Progenitor cell of endocrine pancreas (in vitro differentiated cells): ENCODE measurements around the gene GNL1. TPM values are rescaled to one million over a fixed set of nuclear protein-coding genes. Genes with fewer than 3 reads are reported as not detected.

Experiments
- DNase-seq: peaks from one replicate; pipeline ENCODE4 v3.0.0; 2021; ENCODE audit warnings: low spot score; ENCODE audit not compliant: unreplicated experiment
- H3K27ac Mint-ChIP-seq: 2 replicates; pipeline ENCODE4 v1.8.0; 2021; ENCODE audit warnings: mild to moderate bottlenecking, moderate library complexity, mixed read lengths
- H3K27me3 Mint-ChIP-seq: 2 replicates; pipeline ENCODE4 v1.8.0; 2021; ENCODE audit warnings: mixed read lengths
- H3K36me3 Mint-ChIP-seq: 2 replicates; pipeline ENCODE4 v1.8.0; 2022; ENCODE audit warnings: mixed read lengths; ENCODE audit not compliant: insufficient read depth
- H3K4me1 Mint-ChIP-seq: 2 replicates; pipeline ENCODE4 v1.8.0; 2021; ENCODE audit warnings: low read depth, mixed read lengths
- H3K4me3 Mint-ChIP-seq: 2 replicates; pipeline ENCODE4 v1.8.0; 2021; ENCODE audit warnings: low read depth, mild to moderate bottlenecking, moderate library complexity, mixed read lengths
- H3K9me3 Mint-ChIP-seq: 2 replicates; pipeline ENCODE4 v1.8.0; 2021; ENCODE audit warnings: low read depth, mixed read lengths
- total RNA-seq: library from RNA; stranded (reverse); gene quantifications from 2 replicates; pipeline ENCODE4 v1.2.1, GENCODE V29; 2021
- TF ChIP-seq, protein P1 (sequence below): fragments of 200-600 bp; sonication (generic); IDR thresholded peaks from one replicate; pipeline ENCODE4 v1.5.0; 2021; ENCODE audit warnings: antibody characterized with exemption, mild to moderate bottlenecking; ENCODE audit not compliant: unreplicated experiment

Gene GNL1
- total RNA-seq, 1 donor from 2014 or later, result 75.2 TPM

DNA sequence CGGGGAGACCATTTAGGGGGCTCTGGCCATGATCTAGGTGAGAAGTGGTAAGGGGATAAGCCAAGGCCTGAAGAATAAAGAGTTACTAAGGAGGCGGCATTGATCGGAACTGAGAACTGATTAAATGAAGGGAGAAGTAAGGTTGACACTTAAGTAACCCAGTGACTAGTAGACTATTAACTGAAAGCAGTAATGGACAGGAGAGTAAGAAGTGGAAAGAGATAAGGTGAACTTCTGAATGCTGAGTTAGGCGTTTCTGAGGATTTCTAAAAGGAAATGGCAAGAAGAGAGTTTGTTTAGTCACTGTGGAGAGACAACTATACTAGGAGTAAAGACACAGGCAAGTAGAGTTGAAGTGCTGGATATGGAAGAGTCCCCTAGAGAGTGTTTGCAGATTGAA lies 16.8 kb upstream of the GNL1 start:
- DNase-seq, result no peak
- H3K4me3 Mint-ChIP-seq, result peak overlapping the region; percentile 89
- H3K4me1 Mint-ChIP-seq, result peaks cover 36% of the 10 kb centered on the region
- H3K27ac Mint-ChIP-seq, result peak overlapping the region; percentile 33
- TF ChIP-seq, protein P1, sequence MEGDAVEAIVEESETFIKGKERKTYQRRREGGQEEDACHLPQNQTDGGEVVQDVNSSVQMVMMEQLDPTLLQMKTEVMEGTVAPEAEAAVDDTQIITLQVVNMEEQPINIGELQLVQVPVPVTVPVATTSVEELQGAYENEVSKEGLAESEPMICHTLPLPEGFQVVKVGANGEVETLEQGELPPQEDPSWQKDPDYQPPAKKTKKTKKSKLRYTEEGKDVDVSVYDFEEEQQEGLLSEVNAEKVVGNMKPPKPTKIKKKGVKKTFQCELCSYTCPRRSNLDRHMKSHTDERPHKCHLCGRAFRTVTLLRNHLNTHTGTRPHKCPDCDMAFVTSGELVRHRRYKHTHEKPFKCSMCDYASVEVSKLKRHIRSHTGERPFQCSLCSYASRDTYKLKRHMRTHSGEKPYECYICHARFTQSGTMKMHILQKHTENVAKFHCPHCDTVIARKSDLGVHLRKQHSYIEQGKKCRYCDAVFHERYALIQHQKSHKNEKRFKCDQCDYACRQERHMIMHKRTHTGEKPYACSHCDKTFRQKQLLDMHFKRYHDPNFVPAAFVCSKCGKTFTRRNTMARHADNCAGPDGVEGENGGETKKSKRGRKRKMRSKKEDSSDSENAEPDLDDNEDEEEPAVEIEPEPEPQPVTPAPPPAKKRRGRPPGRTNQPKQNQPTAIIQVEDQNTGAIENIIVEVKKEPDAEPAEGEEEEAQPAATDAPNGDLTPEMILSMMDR, result no peak
- peaks cover 5% of the 10 kb centered on the region for H3K27me3 Mint-ChIP-seq
- peaks cover 13% of the 10 kb centered on the region for H3K36me3 Mint-ChIP-seq
- H3K9me3 Mint-ChIP-seq, result no peaks in the 10 kb centered on the region

DNA sequence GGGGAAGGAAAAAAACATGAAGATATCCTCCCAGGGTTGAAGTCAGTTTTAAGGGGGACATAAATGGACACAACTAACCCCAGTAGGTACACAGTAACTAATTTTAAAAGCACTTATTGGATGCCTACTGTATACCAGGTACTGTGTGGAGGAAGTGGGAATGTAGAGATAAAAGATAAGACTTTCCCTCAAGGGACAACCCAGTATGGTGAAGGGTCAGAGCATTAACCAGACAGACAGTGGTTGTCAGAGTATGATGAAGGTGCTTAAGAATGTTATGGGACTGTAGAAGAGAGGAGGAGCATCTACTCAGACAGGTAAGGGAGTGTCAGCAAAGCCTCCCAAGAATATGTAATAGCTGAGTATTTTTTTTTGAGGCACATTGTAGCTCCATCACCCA lies 15.9 kb upstream of the GNL1 start:
- peaks cover 36% of the 10 kb centered on the region for H3K4me1 Mint-ChIP-seq
- peaks cover 5% of the 10 kb centered on the region for H3K36me3 Mint-ChIP-seq
- peak overlapping the region; percentile 99 for H3K27ac Mint-ChIP-seq
- DNase-seq, result no peak
- H3K27me3 Mint-ChIP-seq, result peaks cover 5% of the 10 kb centered on the region
- TF ChIP-seq, protein P1, result no peak
- no peaks in the 10 kb centered on the region for H3K9me3 Mint-ChIP-seq
- peak overlapping the region; percentile 89 for H3K4me3 Mint-ChIP-seq

DNA sequence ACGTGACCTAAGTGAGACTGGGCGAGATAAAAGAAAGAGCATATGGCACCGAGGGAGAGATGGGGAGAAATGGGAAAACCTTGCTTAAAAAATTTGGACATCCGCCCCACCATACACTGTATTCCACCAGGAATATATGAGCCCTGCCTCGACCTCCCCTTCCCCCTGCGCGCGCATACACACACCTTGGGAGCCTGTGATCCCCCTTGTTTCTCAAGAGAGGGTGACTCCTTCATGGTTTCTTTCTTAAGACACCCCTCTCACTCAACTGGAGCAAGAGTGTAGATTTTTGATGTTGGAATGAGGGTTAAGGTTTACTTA lies 15.4 kb upstream of the GNL1 start:
- no peak for DNase-seq
- Mint-ChIP-seq H3K4me1 (peaks cover 36% of the 10 kb centered on the region), H3K36me3 (peaks cover 3% of the 10 kb centered on the region), H3K9me3 (no peaks in the 10 kb centered on the region), H3K27ac (peak overlapping the region; percentile 99), H3K4me3 (peak overlapping the region; percentile 89), H3K27me3 (peaks cover 5% of the 10 kb centered on the region)
- TF ChIP-seq, protein P1, result no peak

DNA sequence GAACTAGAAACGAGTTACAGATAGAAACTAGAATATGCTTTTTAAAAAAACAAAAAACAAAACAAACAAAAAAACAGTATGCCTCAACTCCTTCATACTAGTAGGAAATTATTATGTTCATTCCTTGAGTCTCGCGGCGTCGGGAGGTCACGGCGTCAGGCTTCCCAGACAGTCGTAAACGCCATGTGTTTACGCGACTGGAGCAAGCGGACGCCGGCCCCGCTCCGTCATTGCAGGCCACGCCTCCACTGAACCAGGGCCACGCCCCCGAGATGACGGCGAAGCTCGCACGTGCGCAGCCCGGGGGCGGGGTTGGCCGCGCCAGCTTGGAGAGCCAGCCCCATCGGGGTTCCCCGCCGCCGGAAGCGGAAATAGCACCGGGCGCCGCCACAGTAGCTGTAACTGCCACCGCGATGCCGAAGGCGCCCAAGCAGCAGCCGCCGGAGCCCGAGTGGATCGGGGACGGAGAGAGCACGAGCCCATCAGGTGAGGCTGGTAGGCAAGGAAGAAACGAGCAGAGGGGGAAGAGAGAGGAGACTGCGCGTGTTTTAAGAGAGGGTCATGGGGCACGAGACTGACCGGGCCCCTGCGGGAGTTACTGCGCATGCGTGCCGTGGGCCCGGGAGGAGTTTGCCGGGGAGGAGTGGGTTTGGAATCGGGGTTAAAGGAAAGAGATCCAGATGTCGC lies 14.9 kb upstream of the GNL1 start, which contains the start of gene ABCF1:
TSS of gene ABCF1 (plus strand) at position 368 of the 687 bp plus-strand sequence. CDS start at position 414, 46 bp downstream.
- Mint-ChIP-seq H3K27ac (peak within 1 kb of the TSS; percentile 99), H3K36me3 (no peaks in the 10 kb centered on the region), H3K4me1 (peaks cover 36% of the 10 kb centered on the region), H3K9me3 (no peaks in the 10 kb centered on the region), H3K27me3 (peaks cover 5% of the 10 kb centered on the region), H3K4me3 (peak within 1 kb of the TSS; percentile 89)
- TF ChIP-seq, protein P1, result no peak
- DNase-seq, result peak; percentile 98

DNA sequence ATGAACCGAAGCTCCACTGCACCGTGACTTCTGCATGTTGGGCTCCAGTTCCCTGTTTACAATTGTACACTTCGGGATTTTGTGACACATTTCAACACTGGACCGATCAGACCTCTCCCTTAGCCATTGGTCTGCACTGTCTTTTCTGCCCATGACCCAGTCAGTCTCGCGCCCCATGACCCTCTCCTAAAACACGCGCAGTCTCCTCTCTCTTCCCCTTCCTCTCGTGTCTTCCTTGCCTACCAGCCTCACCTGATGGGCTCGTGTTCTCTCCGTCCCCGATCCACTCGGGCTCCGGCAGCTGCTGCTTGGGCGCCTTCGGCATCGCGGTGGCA lies 14.4 kb upstream of the GNL1 start:
- H3K27ac Mint-ChIP-seq, result peak overlapping the region; percentile 87
- H3K36me3 Mint-ChIP-seq, result no peaks in the 10 kb centered on the region
- TF ChIP-seq, protein P1, result no peak
- peaks cover 5% of the 10 kb centered on the region for H3K27me3 Mint-ChIP-seq
- DNase-seq, result no peak
- peaks cover 36% of the 10 kb centered on the region for H3K4me1 Mint-ChIP-seq
- no peaks in the 10 kb centered on the region for H3K9me3 Mint-ChIP-seq
- peak overlapping the region; percentile 89 for H3K4me3 Mint-ChIP-seq
